ENCODE data around the gene EPS8L3.
"Not testable (repeated sequence)": the region's sequence is repeated elsewhere in the genome, so short reads cannot be mapped to it uniquely, and the experiment has no call there.

The EPS8L3 gene

DNA sequence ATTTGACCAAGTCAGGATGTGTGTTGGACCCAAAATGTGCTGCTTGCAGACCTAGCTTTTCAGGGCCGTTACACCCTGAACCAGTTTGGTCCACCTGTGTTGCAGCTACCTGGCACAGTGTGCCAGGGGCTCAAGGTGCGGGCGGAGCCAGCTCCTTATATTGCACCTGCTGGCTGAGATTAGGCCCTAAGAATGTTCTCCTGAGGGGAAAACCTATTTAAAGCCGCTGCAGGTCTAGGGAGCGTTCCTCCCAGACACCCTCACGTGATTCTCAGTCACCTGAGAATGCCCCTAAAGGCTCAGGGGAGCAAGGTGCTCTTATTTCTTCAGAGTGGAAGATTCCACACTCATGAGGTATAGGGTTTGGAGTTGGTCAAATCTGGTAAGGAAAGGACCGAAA lies 34.9 kb downstream of the EPS8L3 start:
- no peak for DNase-seq

DNA sequence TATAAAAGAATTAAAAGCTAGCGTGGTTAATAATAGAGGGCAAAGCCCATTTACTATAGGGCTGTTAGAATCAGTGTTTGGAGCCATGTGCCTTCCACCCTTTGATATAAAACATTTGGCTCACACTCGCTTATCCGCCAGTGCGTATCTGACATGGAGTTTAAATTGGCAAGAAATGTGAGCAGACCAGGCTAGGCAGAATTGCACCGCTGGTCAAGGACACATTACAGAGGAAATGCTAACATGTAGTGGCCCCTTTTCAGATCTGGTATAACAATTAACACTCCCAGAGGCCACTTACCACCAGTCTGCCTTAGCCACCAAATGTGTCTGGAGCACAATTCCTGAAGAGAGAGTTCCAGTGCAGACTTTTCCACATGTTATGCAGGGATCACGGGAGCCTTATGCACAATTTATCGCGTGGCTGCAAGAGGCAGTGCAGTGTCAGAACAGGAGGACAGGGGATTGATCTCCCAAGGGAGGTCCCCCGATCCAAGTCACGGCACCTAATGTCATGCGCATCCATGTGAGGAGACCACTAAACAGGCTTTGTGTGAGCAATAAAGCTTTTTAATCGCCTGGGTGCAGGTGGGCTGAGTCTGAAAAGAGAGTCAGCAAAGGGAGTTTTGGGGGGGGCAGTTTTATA lies 36.9 kb downstream of the EPS8L3 start:
- DNase-seq: no peak

DNA sequence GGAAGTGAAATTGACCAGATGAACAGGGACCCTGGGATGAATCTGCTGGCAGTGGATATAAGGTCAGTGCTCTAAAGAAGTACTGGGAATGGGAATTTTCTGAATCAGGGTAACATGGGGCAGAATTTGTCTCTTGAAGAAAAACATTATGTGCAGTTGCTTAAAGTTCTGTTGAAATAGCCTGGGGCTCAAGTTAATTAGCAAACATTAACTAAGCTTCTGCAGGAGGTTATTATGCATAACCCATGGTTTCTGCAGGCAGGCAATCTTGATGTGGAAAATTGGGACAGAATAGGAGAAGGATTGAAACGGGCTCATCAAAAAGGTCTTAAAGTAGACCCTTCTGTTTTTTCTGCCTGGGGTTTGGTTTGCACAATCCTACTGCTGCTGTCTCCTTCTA lies 37.7 kb downstream of the EPS8L3 start:
- no peak for DNase-seq

DNA sequence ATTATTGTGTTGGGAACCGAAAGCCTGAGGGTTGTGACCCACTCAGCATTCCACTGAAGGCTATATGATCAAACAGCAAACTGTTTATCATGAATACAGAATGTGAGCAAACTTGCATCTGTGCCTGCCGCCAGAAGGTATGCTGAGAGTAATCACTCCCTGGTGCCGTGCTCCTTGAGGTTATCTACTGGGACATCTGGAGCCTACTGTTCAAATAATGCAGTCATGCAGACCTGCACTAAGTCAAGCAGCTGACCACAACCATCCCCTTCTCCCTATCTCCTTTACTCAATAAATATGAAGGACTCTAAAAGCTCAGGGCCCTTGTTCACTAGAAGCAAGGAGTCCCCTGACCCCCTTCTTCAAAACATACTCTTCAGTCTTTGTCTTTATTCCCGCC lies 38.2 kb downstream of the EPS8L3 start:
- DNase-seq: no peak

DNA sequence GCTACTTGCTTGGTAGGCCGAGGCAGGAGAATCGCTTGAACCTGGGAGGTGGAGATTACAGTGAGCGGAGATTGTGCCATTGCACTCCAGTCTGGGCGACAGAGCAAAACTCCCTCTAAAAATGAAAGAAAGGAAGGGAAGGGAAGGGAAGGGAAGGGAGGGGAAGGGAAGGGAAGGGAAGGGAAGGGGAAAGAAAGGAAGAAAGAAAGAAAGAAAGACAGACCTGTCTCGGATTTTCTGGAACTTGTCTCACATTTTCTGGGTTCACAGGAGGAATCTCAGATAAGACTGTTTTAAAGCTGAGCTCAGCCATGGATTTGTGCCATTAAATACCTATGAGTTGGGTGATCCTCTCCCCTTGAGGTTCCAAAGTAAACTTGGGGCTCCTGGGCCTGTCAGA lies 38.8 kb downstream of the EPS8L3 start:
- no peak for DNase-seq

DNA sequence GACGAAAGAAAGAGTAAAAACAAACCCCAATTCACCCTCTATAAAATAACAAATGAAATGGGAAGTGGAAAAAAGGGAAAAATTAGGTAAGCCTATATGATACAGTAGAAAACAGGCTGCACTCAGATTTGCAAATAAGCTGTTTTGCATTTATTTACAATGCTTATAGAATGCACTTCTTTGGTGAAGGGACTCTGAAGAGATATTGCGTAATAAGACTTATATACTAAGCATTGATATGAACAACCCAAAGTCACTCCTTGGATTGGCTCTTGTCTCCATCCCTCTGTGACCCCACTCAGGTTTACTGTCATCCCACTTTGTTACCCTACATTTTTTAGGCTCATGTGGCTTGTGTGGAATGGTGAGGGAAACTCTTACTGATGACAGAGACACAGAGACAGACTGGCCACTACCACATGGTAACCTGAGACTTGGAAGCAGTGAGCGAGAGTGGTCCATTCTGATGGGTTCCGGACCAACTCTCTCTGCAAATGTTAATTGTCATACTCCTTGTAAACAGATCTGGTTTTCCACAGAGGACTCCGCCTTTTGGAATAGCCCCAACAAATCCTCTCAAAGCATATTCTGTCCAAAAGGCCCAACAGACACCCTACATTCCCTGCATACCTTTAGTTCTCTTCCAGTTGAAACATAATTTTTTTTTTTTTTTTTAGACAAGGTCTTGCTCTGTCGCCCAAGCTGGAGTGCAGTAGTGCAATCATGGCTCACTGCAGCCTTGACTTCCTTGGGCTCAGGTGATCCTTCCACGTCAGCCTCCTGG lies 40.6 kb downstream of the EPS8L3 start:
- DNase-seq: no peak

DNA sequence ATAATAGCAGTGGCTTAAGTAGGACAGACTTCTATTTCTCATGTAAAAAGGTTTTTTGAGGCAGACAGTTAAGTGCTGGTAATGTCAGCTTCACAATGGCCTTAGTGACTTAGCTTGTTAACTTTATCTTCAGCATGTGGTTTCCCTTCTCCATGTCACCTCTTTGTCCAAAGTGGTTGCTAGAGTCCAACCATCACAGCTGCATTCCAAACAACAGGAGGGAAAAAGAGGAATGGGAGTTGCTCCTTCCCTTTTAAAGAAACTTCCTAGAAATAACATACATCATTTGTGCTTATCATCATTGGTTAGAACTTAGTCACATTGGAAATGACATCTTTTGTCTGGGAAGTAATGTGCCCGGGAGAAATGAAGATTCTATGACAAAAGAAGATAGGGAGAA lies 41.8 kb downstream of the EPS8L3 start:
- DNase-seq: no peak

DNA sequence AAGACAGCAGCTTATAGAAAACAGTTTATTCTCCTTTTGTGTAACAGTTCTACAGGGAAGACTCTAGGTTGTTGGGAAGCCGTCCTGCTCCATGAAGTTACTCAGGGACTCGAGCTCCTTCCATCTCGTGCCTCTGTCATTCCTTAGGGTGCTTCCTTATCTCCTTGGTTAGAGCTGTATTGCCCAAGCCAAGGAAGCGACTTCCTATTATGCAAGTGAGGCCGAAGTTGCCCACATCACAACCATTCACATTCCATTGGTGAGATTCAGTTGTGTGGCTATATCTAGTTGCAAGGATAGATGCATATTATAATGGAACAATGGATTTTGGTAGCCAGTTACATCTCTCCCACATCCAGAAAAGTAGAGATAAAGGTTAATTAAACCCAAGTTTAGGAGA lies 42.7 kb downstream of the EPS8L3 start:
- no peak for DNase-seq

DNA sequence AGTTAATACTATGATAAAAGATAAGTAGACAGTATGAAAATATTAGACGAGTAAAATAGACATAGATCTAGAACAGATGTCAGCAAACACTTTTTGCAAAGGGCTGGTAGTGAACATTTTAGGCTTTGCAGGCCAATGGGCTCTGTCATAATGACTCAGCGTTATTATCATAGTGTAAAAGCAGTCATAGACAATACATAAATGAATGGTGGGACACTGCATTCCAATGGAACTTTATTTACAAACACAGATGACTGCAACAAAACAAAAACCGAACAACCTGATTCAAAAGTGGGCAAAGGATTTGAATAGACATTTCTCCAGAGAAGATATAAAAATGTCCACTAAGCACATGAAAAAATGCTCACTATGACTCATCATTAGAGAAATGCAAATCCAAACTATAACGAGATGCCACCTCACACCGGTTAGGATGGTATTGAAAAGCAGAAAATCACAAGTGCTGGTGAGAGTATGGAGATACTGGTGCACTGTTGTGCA lies 44.3 kb downstream of the EPS8L3 start:
- DNase-seq: no peak

DNA sequence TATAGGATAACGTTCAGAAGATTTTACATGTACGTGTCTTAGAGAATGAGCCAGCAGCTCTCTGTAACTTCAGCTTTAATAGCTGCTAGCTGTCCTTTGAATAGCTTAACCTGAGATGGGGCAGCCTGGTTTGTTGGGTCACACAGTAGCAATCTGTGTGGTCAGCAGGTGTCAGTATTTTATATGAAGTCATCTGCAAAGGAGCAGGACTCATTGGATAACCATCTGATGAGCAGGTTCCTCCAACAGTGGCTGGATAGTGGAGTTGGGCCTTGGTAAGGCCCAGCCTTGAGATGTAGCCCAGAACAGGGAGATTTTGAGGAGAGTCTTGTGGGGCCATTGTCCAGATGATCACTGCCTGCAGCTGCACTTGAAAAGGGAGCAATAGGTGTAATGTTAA lies 45.2 kb downstream of the EPS8L3 start:
- DNase-seq: no peak

DNA sequence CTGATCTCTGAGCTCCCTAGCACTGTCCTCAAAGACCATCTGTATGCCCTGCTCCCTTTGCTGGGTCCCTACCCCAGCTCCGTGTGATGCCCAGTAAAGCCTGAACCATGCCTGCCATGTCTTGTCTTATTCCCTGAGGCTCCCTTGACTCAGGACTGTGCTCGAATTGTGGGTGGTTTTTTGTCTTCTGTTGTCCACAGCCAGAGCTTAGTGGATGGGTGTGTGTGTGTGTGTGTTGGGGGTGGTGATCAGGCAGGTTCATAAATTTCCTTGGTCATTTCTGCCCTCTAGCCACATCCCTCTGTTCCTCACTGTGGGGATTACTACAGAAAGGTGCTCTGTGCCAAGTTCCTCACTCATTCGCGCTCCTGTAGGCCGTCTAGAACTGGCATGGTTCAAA lies 46.0 kb downstream of the EPS8L3 start:
- DNase-seq: no peak

DNA sequence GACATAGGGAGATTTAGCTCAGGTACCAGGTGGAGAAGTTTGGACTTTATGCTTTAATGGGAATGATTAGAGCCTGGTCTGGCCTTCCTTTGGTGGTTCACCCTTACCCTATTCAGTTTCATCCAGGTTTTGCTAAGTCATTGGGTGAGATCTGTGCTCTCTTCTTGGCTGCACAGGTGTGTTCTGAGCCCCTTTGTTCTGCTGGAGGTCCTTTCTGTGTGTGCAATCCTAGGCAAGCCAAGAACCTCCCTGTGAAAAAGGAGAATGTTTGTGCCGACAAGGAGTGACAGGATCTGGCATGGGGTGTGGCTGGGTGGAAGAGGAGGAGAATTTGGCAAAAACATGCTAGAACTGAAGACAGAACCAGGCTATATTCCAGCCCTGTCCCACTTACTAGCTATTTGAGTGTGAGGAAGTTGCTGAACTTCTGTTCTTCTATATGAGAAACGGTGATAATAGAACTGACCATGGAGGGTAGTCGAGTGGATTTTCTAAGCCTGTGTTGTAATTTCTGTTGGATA lies 47.1 kb downstream of the EPS8L3 start:
- DNase-seq: no peak

DNA sequence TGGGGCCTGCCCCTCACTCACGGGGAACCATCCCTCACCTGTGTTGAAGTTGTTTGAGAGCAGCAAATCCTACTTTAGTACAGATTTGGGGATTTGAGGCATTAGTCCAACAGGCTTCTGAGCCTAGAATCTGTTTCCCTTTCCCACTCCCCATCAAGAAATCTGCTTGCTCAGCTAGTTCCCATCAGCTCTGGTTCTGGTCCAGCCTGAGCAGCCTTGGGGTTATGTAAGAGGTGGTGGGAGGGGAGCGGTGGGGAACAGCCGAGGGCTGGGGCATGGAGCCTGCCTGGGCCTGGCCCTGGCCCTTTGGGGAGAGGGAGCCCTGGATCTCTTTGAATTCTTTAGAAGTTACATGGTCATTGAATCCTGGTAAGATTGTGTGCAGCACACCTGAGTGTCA lies 47.6 kb downstream of the EPS8L3 start:
- no peak for DNase-seq

DNA sequence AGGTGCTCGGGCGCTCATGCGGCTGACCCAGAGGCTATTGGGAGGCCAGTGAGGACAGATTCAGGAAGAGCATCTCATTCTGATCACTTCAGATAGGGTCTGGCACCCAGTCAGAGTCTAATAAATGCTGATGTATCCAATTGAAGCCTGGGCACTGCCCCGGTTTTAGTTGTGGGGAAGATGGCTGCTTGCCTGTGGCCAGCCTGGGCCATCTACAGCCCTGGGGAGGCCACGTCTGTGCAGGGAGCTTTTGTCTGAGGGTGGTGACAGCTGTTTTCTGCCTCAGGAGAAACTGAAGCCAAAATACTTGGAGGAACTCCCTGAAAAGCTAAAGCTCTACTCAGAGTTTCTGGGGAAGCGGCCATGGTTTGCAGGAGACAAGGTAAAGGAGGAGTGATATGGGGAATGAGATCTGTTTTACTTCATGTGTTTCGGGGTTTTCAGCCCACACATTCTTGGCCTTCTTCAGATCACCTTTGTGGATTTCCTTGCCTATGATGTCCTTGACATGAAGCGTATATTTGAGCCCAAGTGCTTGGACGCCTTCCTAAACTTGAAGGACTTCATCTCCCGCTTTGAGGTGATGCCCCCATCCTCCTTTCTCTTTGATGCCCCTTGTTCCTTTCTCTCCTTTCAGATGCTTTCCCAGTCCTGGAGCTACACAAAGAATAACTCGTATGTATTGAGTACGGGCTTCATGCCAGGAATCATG lies 48.9 kb downstream of the EPS8L3 start:
- no peak for DNase-seq

DNA sequence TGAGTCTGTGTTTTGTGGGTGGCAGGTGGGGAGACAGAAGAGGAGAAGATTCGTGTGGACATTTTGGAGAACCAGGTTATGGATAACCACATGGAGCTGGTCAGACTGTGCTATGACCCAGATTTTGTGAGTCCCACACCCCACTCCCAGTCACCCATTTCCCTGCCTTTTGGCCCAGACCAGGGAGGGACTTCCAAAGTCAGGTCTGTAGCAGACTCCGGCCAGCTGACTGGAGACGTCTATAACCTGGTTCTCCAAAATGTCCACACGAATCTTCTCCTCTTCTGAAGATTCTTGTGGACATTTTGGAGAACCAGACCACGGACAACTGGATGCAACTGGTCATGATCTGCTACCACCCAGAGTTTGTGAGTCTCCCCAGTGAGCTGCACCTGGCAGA lies 50.1 kb downstream of the EPS8L3 start:
- DNase-seq: no peak

DNA sequence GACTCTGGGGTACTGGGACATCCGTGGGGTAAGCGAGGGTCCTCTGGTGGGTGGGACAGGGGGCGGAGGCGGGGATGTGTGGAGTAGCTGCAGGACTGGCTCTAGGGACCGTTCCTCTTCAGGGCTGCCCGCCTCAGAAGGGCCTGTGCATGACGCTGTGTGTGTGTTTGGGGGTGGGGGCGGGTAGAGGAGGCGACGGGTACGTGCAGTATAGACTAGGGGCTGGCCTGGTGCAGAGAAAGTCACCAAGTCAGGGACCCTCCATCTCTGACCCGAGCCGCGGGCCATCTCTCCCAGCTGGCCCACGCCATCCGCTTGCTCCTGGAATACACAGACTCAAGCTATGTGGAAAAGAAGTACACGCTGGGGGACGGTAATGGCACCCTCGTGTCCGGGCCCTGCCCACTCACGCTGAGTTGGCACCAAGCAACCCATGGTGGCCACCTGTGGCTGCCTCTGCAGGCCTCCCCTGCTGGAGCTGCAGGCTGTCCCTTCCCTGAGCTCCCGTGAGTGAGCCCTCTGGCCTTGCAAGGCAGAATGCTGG lies 51.3 kb downstream of the EPS8L3 start:
- DNase-seq: no peak

DNA sequence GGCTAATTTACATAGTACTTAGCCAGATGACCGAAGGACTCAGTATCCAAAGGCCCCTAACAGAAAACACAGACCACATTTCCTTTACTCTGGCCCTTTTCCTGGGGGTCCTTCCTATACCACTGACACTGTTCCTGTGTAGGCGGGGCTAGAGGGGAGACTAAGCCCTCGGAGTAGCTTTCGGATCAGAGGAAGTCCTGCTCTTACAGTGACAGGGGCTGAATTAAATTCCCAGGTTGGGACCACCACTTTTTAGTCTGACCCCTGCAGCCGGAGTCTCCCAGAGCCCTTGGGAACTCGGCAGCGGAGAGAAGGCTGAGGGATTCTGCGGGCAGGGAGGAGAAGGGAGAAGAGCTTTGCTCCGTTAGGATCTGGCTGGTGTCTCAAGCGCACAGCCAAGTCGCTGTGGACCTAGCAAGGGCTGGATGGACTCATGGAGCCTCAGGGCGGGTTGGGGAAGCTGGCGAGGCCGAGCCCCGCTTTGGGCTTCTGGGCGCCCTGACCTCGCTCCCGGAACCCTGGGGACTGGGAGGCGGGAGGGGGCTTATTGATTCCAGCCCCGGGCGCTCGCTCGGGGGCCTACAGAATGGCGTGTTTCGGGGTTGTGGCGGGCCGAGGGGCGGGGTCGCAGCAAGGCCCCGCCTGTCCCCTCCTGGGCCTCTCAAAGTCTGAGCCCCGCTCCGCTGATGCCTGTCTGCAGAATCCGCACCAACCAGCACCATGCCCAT lies 52.0 kb downstream of the EPS8L3 start, which contains the start of gene GSTM5:
GSTM5 (plus strand) TSS at position 659 of the 728 bp plus-strand sequence; CDS start at position 721, 62 bp downstream.
- DNase-seq: not testable (repeated sequence)

DNA sequence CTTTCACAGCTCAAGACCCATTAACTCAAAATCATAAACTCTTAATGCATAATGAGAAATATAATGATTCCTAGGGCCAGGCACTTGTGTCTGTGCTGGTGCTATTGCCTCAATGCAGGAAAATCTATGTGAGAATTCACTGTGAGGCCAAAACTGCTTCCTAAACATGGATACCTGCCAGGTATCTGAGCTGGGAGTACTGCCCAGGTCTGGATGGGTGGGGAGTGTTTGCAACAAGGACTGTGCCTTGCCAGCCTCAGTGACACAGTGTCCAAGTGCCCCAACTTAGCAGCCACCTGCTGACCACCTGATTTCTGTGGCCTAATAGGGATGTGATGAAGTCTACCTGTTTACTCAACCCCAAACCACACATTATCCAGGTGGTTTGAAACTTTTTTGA lies 53.9 kb downstream of the EPS8L3 start:
- not testable (repeated sequence) for DNase-seq

DNA sequence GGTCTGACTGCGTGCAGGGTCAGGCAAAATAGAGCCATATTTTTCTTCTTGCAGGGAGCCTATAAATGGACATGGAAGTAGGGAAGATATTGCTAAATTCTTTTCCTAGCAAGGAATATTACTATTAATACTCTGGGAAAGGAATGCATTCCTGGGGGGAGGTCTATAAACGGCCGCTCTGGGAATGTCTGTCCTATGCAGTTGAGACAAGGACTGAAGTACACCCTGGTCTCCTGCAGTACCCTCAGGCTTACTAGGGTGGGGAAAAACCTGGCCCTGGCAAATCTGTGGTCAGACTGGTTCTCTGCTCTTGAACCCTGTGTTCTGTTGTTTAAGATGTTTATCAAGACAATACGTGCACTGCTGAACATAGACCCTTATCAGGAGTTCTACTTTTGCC lies 54.8 kb downstream of the EPS8L3 start:
- DNase-seq: not testable (repeated sequence)

DNA sequence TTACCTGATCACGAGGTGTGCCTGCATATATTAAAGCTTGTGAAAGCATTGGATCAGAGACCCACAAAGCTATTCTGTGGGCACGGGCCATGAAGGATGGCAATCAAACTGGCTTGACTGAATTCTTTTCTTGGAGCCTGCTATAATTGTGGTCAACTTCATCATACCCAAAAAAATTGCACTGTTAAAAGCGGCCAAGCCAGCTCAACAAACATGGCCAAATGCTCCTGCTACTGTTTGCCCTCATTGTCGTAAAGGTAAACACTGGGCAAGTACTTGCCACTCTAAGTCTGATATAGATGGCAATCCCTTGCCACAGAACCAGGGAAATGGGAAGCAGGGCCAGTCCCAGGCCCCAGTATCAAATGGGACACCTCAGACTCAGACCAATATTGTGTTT lies 58.3 kb downstream of the EPS8L3 start:
- no peak for DNase-seq

DNA sequence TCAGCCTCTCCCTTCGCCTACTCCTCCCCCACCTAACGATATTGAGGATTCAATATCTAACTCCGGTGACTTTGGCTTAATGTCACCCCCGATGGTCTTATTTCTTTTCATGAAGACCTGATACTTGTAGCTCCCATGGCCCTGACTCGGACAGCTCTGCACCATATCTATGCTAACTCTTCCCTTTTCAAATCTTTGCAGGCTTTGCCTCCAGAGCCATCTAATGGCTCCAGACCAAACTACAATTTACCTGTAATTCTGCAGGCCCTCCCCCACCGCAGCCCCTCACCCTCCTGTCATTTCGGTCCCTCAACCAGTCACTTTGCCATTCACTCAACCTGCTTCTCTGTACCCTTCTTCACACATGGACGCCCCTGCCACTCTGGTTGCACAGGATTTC lies 59.5 kb downstream of the EPS8L3 start:
- no peak for DNase-seq

DNA sequence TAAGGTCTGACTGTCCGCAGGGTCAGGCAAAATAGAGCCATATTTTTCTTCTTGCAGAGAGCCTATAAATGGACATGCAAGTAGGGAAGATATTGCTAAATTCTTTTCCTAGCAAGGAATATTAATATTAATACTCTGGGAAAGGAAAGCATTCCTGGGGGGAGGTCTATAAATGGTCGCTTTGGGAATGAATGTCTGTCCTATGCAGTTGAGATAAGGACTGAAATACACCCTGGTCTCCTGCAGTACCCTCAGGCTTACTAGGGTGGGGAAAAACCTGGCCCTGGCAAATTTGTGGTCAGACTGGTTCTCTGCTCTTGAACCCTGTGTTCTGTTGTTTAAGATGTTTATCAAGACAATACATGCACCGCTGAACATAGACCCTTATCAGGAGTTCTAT lies 60.8 kb downstream of the EPS8L3 start:
- DNase-seq: not testable (repeated sequence)

All from CD4-positive, alpha-beta T cell treated with Interleukin-1 beta for 1 hour (primary cell).